ENCODE data around the gene CAPN8.

DNA sequence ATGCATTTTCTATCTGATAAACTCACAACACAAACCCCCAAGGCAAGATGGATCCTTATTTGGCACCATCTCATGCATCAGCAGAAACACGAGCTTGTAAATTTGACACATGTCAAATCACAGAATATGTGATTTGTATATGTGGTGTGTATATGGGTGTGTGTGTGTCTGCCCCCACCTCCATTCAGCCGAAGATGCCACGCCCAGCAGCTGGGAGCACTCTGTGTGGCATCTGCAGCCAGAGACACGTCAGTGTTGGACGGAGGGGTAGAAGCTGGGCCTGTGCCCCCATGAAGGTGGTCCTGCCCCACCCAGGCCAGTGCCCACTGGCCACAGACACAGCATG, 108.4 kb downstream of the CAPN8 start:
- TF ChIP-seq CTCF (IDR thresholded peaks at IDR 0.05; ENCODE audit: insufficient read depth, low read depth, low read length) (no peak), EZH2 (IDR thresholded peaks at IDR 0.05; ENCODE audit: insufficient read depth, low read length) (no peak)
